ENCODE measurements around the gene GDF10. TPM values are rescaled to one million over a fixed set of nuclear protein-coding genes. Genes with fewer than 3 reads are reported as not detected.

GDF10 gene
- total and polyA plus RNA-seq, 3 donors from 2014 or later: 17.7 to 47.3 (median 34.4) TPM

DNA sequence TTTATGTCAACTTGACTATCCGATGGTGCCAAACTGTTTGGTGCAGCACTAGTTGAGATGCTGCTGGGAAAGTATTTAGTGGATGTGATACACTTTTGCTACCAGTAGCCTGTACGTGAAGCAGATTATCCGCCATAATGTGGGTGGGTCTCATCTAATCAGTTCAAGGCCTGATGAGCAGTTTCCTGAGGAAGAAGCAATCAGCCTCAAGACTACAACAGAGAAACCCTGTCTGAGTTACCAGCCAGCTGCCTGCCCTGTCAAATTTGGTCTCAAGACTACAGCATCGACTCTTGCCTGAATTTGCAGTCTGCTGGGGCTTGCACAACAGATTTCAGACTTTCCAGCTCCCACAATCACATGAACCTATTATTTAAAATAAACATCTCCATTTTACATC, 37.3 kb downstream of the GDF10 start:
- TF ChIP-seq, protein P1, sequence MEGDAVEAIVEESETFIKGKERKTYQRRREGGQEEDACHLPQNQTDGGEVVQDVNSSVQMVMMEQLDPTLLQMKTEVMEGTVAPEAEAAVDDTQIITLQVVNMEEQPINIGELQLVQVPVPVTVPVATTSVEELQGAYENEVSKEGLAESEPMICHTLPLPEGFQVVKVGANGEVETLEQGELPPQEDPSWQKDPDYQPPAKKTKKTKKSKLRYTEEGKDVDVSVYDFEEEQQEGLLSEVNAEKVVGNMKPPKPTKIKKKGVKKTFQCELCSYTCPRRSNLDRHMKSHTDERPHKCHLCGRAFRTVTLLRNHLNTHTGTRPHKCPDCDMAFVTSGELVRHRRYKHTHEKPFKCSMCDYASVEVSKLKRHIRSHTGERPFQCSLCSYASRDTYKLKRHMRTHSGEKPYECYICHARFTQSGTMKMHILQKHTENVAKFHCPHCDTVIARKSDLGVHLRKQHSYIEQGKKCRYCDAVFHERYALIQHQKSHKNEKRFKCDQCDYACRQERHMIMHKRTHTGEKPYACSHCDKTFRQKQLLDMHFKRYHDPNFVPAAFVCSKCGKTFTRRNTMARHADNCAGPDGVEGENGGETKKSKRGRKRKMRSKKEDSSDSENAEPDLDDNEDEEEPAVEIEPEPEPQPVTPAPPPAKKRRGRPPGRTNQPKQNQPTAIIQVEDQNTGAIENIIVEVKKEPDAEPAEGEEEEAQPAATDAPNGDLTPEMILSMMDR (IDR thresholded peaks at IDR 0.05): no peak
- TF ChIP-seq POLR2A (IDR thresholded peaks at IDR 0.05): no peak
- no peaks in the 10 kb centered on the region for H3K36me3 ChIP-seq (ENCODE audit: low read depth, missing control alignments)
- WGBS, 2 donors: 53 to 67% methylated on average over 4 of the region's 4 CpGs
- H3K4me1 ChIP-seq: no peaks in the 10 kb centered on the region
- H3K4me3 ChIP-seq: no peak overlapping the region
- DNase-seq: no peak
- intact Hi-C loops (cut with DNase I; ENCODE audit: low total_unique reads): no loop called here
- H3K27me3 ChIP-seq: no peaks in the 10 kb centered on the region
- no peaks in the 10 kb centered on the region for H3K9me3 ChIP-seq
- H3K27ac ChIP-seq: no peak overlapping the region

DNA sequence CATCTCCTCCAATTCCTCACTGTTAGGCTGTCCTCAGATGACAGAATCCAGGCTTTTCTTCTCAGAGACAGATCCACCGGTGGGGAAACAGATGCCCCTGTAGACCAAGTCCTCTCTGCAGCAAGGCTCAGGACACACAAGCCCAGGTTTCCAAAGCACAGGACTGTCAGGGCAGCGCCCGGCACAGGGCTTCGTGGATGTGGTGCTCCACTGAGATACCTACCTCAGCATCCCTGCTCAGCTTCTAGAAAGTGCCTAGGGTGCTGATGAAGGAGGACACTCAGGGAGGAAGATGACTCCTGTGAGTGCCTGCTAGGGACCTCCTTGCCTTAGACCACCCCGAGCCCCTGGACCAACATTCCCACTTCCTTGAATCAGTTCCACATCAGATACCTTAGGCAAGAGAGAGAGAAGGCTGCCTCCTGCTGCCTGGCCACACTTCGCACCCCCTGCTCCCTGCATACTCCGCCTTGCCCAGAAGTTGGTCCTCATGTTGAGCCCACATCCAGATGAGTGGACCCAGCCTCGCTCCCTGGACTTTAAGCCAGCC, 39.3 kb downstream of the GDF10 start:
- no peaks in the 10 kb centered on the region for H3K36me3 ChIP-seq (ENCODE audit: low read depth, missing control alignments)
- TF ChIP-seq, protein P1 (IDR thresholded peaks at IDR 0.05): no peak
- TF ChIP-seq POLR2A (IDR thresholded peaks at IDR 0.05): no peak
- intact Hi-C loops (cut with DNase I; ENCODE audit: low total_unique reads): no loop called here
- H3K27me3 ChIP-seq: no peaks in the 10 kb centered on the region
- H3K4me1 ChIP-seq: no peaks in the 10 kb centered on the region
- H3K9me3 ChIP-seq: no peaks in the 10 kb centered on the region
- DNase-seq: no peak
- no peak overlapping the region for H3K27ac ChIP-seq
- no peak overlapping the region for H3K4me3 ChIP-seq
- WGBS, 2 donors: 82 to 86% methylated on average over 4 to 8 of the region's 8 CpGs

DNA sequence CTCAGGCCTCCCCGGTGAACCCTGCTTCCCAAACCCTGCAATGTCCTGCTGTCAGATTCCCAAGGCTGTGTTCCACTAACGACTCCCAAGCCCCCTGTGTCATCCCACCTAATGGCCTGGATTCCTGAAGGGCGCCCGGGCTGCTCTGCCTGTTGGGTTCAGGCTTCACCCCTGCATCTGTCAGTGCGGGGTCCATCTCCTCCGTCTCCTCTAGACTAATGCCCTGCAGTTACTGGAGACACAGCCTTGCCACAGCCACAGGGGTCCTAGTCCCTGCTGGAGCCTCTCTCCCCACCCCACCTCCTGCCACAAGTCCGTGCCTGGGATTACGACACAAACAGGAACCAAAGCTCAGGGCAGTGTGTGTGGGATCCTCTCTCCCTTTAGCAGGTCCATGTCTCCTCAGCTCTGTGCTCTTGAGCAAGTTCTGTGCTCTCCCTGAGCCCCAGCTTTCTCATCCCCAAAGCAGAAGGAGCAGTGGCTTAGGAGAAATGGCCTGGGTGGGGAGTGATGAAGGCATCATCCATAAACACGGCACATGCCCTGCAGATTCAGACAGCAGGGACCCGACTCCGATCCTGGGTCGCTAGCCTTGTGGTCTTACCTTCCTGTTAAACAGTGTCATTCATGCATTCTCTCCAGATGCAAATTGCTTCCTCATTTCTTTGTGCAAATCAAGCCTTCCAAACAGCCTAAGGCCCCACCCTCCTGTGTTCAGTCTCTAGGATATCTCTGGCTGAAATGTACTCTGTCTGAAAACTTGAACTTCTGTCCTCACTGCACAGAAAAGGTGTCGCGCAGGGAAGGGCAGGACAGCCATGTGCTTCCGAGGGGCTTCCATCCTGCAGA, 40.0 kb downstream of the GDF10 start:
- no peaks in the 10 kb centered on the region for H3K36me3 ChIP-seq (ENCODE audit: low read depth, missing control alignments)
- no peak for DNase-seq
- H3K27me3 ChIP-seq: no peaks in the 10 kb centered on the region
- H3K4me1 ChIP-seq: no peaks in the 10 kb centered on the region
- TF ChIP-seq, protein P1 (IDR thresholded peaks at IDR 0.05): no peak
- no peak for TF ChIP-seq POLR2A (IDR thresholded peaks at IDR 0.05)
- intact Hi-C loops (cut with DNase I; ENCODE audit: low total_unique reads): no loop called here
- H3K27ac ChIP-seq: no peak overlapping the region
- H3K9me3 ChIP-seq: no peaks in the 10 kb centered on the region
- no peak overlapping the region for H3K4me3 ChIP-seq
- 69 to 77% methylated on average over 14 to 15 of the region's 15 CpGs for WGBS, 2 donors

DNA sequence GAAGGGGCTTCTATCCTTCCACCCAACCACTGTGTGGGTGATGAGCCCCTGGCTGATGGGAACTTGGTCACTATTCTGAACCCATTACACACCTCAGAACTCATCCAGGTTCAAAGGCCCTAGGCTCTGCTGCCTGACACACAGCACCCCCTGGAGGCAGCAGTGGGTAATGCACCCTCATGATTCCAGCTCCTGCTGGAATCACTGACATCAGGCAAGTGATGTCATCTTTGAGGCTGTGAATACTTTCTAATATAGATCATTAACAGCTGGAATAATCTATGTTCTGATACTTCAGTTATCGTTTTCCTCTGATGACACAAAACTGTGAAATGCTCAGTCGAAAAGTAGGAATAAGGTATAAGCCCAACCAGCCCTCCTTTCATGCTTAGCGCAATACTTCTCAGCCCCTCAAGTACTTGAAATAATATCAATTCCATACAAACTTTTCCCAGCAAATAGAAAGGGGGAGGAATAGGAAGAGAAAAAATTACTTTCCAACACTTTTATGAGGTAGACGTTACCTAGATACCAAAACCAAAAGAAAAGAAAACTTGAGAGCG, 40.7 kb downstream of the GDF10 start:
- peak; percentile 84 for DNase-seq
- intact Hi-C loops (cut with DNase I; ENCODE audit: low total_unique reads): no loop called here
- Histone ChIP-seq H3K27ac (no peak overlapping the region), H3K9me3 (no peaks in the 10 kb centered on the region), H3K4me3 (no peak overlapping the region), H3K36me3 (ENCODE audit: low read depth, missing control alignments) (no peaks in the 10 kb centered on the region), H3K4me1 (no peaks in the 10 kb centered on the region), H3K27me3 (no peaks in the 10 kb centered on the region)
- 57 to 68% methylated on average over 5 of the region's 5 CpGs for WGBS, 2 donors
- TF ChIP-seq, protein P1 (IDR thresholded peaks at IDR 0.05): peak; percentile 78 to 96 (median 82)
- no peak for TF ChIP-seq POLR2A (IDR thresholded peaks at IDR 0.05)

Data from testis (tissue), 3 donors.